Mucosa of descending colon (tissue), 3 donors: ENCODE results near the gene ZNF232. TPM values are rescaled to one million over a fixed set of nuclear protein-coding genes. Genes with fewer than 3 reads are reported as not detected.
"Not testable (repeated sequence)": the region's sequence is repeated elsewhere in the genome, so short reads cannot be mapped to it uniquely, and the experiment has no call there.

Experiments
- ATAC-seq: fragments of 200-7000 bp; cut with Tn5 transposase; one replicate; pipeline ENCODE4 v1.9.1; 2020; ENCODE audit warnings: mild to moderate bottlenecking, moderate library complexity
- DNase-seq, 3 donors: peaks; one replicate each; pipeline ENCODE4 v3.0.0-alpha.2; 2020
- H3K36me3 ChIP-seq: fragments of 200-600 bp; one replicate; pipeline ENCODE4 v1.8.0; 2021; ENCODE audit warnings: low read depth, mild to moderate bottlenecking
- H3K4me1 ChIP-seq: fragments of 200-600 bp; one replicate; pipeline ENCODE4 v1.8.0; 2021; ENCODE audit warnings: low read depth, mild to moderate bottlenecking
- H3K4me3 ChIP-seq: fragments of 200-600 bp; one replicate; pipeline ENCODE4 v1.8.0; 2021; ENCODE audit warnings: mild to moderate bottlenecking
- H3K9me3 ChIP-seq: fragments of 200-600 bp; one replicate; pipeline ENCODE4 v1.8.0; 2021; ENCODE audit warnings: mild to moderate bottlenecking
- intact Hi-C, 2 donors: fragments of 100-400 bp; cut with DNase I in 1 of 2; cut with micrococcal nuclease in 1 of 2; formaldehyde crosslinking; loops; one replicate each; pipeline versions ENCODE4 v1.11.0 to v1.11.1; 2022; cut with DNase I, micrococcal nuclease
- total RNA-seq, 3 donors: library from RNA; stranded (reverse); fragmentation: NEBNext Ultra II Directional in 2 of 3; extraction: Animal tissue kit (Norgen Biotek cat#: 25700) in 2 of 3; gene quantifications; one replicate each; pipeline versions ENCODE4 v1.2.1 to v1.2.4, GENCODE V29; 2021 to 2023
- TF ChIP-seq, protein P1 (sequence below): fragments of 200-600 bp; IDR thresholded peaks from one replicate; pipeline ENCODE4 v1.8.0; 2022; ENCODE audit warnings: antibody characterized with exemption, mild to moderate bottlenecking
- donor health status: DM: no; HTN: no; CAD: no; lungs with moderate emphysema.
- donor health status: DM: no; HTN: no; CAD: no.
- donor health status: DM: no; HTN: yes; CAD: no.

The ZNF232 gene
- total RNA-seq, 3 donors from 2014 or later: 8.2 to 12.1 (median 8.4) TPM

DNA sequence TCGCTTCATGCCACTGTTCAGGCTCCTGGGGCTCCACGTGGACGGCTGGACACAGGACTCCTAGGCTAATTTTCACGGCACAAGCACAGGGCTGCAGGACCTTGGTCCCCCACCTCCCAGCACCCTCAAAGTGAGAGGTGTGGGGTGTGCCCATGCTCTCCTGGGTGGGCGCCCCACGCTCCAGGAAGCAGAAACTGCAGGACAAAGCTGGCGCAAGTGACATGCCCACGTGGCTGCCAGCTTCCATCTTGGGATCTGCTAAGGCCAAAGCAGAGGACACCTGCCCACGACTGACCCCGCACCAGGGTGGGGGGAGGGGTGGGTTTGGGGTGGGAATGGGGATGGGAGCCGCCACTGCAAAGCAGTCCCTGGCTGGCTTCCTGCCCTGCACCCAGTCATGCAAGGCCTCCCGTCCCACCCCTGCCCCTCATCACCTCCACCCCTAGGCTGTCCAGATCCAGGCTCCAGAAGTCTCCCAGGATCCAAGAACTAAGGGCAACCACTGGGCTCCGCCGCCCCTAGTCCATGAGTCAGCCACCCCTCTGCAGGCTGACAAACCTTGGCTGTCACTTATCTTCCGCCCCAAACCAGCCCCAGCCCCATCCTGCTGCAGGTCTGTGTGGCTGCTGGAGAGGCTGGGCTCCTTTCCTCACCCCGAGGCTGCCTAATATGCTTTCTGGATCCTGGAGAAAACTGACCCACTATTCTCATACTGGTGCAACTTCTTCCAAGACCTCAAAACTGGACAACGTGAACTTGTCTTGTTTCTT, 15.2 kb upstream of the ZNF232 start:
- H3K36me3 ChIP-seq: no peaks in the 10 kb centered on the region
- no peak for DNase-seq
- H3K4me1 ChIP-seq: no peaks in the 10 kb centered on the region
- no peak overlapping the region for H3K4me3 ChIP-seq
- intact Hi-C loops: no loop called here
- TF ChIP-seq, protein P1, sequence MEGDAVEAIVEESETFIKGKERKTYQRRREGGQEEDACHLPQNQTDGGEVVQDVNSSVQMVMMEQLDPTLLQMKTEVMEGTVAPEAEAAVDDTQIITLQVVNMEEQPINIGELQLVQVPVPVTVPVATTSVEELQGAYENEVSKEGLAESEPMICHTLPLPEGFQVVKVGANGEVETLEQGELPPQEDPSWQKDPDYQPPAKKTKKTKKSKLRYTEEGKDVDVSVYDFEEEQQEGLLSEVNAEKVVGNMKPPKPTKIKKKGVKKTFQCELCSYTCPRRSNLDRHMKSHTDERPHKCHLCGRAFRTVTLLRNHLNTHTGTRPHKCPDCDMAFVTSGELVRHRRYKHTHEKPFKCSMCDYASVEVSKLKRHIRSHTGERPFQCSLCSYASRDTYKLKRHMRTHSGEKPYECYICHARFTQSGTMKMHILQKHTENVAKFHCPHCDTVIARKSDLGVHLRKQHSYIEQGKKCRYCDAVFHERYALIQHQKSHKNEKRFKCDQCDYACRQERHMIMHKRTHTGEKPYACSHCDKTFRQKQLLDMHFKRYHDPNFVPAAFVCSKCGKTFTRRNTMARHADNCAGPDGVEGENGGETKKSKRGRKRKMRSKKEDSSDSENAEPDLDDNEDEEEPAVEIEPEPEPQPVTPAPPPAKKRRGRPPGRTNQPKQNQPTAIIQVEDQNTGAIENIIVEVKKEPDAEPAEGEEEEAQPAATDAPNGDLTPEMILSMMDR: no peak
- no peak for ATAC-seq
- H3K9me3 ChIP-seq: no peaks in the 10 kb centered on the region

DNA sequence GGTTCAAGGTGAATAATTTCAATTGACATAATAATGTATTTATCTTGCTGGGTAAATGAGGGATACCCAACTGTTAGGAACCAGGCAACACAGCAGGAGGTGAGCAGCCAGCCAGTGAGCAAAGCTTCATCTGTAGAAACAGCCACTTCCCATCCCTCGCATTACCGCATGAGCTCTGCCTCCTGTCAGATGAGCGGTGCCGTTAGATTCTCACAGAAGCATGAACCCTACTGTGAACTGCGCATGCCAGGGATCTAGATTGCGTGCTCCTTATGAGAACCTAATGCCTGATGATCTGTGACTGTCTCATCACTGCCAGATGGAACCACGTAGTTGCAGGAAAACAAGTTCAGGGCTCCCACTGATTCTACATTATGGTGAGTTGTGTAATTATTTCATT, 13.2 kb upstream of the ZNF232 start:
- DNase-seq, ATAC-seq, intact Hi-C loops, H3K4me3 ChIP-seq, H3K9me3 ChIP-seq, H3K4me1 ChIP-seq, H3K36me3 ChIP-seq: not testable (repeated sequence)

DNA sequence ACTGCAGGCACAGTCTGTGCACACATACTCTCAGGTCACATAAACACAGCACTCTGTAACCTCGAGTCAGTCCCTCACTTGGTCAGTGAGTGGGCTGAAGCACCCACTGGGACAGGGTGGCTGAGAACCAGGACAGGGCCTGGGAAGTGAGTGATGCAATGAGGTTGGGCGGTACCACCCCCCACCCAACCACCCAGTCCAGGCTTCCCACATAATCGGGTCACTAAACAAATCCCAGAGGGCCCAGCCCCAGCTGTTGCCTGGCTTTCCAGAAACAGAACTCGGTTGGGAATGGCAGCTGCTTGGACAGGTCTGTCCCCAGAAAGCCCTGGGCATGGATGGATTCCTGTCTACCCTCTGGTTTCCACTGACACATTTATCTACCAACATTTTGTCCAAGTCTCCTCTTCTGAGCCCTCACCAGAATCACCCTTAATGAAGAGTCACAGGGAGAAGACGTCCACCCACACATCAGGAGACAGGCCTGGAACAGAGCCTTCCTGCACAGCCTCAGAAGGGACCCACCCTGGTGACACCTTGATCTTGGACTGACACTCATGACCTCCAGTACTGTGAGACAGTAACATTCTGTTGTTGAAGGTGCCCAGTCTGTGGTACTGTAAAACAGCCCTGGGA, 12.6 kb upstream of the ZNF232 start:
- intact Hi-C loops, H3K4me3 ChIP-seq, H3K9me3 ChIP-seq, H3K36me3 ChIP-seq, ATAC-seq, H3K4me1 ChIP-seq: not testable (repeated sequence)
- DNase-seq: peak in 1 of 3 donors; percentile 11

DNA sequence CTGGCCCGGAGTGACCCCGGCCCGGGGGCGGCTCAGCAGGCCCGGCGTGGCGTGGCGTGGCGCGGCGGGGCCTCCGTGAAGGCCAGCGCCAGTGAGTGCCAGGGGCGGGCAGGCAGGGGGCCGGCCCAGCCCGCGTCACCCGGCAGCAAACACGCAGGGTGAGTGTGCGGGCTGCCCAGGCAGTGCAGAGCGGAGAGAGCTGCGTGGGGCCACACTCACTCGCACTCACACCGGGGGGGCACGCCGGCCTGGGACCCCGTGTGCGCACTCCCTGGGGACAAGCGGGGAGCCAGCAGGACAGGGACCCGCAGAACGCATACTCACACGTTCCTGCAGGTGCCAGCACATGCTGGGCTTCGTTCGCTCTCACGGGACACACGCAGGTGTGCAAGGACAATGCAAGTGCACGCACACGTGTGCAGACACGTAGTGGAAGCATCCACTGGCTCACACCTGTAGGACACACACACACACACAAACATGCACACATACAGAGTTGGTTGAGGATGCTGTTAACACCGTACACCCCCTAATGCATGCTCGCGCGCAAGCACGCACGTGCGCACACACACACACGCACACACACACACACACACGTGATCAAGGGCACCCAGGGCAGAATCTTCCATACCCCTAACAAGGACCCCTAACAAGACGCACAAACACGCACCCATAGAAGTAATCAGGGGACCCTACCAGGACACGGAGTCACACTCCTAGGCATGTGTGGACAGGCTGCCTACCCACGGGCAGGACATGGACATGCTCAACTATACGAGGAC, 11.9 kb upstream of the ZNF232 start:
- ATAC-seq: peak; percentile 39
- TF ChIP-seq, protein P1: no peak

DNA sequence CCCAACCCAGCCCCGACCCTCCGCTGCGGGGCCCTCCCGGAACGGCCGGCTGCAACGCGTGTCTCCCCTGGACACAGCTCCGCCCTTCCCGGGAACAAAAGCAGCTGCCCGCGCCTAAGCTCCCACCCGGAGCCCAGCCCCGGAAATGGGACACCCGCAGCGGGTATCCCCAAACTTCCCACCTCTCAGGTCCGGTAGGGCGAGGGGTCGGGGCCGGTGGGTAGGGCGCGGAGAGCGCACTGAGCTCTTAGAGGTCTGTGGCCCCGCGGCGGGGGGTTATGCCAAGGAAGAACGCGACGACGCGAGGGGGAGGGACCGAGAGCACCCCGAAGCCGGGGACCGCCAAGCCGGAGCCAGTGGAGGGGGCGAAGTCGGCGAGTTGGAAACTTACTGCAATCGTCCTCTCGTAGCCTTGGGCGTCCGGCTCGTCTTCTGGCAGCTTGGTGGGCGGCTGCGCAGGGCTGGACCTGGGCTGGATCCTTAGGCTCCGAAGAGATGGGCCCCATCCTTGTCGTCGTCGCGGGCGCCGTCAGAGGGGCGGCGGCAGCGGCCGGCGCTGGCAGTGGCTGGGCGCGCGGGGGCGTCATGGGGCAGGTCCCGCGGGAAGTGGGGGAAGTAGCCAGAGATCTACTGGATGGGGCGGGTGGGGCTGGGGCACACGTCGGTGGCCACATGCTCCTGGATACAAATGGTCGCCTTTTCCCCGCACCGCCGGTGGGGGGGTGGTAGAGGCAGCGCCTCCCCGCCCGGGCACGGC, 11.1 kb upstream of the ZNF232 start:
- peak in 1 of 3 donors; percentile 50 for DNase-seq
- intact Hi-C loops: no loop called here
- TF ChIP-seq, protein P1: no peak
- ATAC-seq: peak; percentile 78
- no peak overlapping the region for H3K4me3 ChIP-seq
- no peaks in the 10 kb centered on the region for H3K36me3 ChIP-seq
- H3K9me3 ChIP-seq: no peaks in the 10 kb centered on the region
- H3K4me1 ChIP-seq: no peaks in the 10 kb centered on the region

More for the DNA sequence above, 11.9 kb upstream of the ZNF232 start:
- intact Hi-C loops: no loop called here
- Histone ChIP-seq H3K36me3 (no peaks in the 10 kb centered on the region), H3K4me3 (no peak overlapping the region), H3K9me3 (no peaks in the 10 kb centered on the region), H3K4me1 (no peaks in the 10 kb centered on the region)
- DNase-seq: peak in 1 of 3 donors; percentile 7

GRCh38 chr17:5122056-5122455, 10.4 kb upstream of the ZNF232 start:
- H3K36me3 ChIP-seq, intact Hi-C loops, H3K4me3 ChIP-seq, H3K9me3 ChIP-seq, ATAC-seq, H3K4me1 ChIP-seq: not testable (repeated sequence)
- peak in 1 of 3 donors; percentile 7 for DNase-seq
